NB4 (cell line): Measurements from ENCODE around the gene TMEM74B.
A peak's percentile ranks its signal among the peaks of the same experiment; 100 is the strongest.

Source experiments
- DNase-seq: peaks from one replicate; pipeline ENCODE4 v3.0.0; 2010; ENCODE audit warnings: low read depth
- H3K4me3 ChIP-seq: one replicate; pipeline ENCODE4 v1.5.1; 2011; ENCODE audit warnings: mild to moderate bottlenecking, low read depth, low read length, moderate library complexity
- CTCF ChIP-seq: IDR thresholded peaks from one replicate; pipeline ENCODE4 v1.5.1; 2012; ENCODE audit warnings: low read depth, low read length
- MAX ChIP-seq: IDR thresholded peaks from 2 replicates; pipeline ENCODE4 v1.6.1; 2011; ENCODE audit warnings: low read depth, low read length
- MYC ChIP-seq: IDR thresholded peaks from 2 replicates; pipeline ENCODE4 v1.6.1; 2011; ENCODE audit warnings: low read depth, low read length
- POLR2A ChIP-seq: IDR thresholded peaks from 2 replicates; pipeline ENCODE4 v1.6.1; 2011; ENCODE audit warnings: mild to moderate bottlenecking; ENCODE audit not compliant: insufficient read length; ENCODE audit errors: extremely low read depth

The TMEM74B gene

GRCh38 chr20:1137236-1137635 is 47.5 kb downstream of the TMEM74B start:
- no peak overlapping the region for H3K4me3 ChIP-seq
- DNase-seq = no peak
- TF ChIP-seq POLR2A (no peak), CTCF (no peak), MAX (no peak), MYC (no peak)

GRCh38 chr20:1134836-1135235 is 49.9 kb downstream of the TMEM74B start:
- TF ChIP-seq CTCF (no peak), MYC (no peak), MAX (no peak), POLR2A (no peak)
- no peak overlapping the region for H3K4me3 ChIP-seq
- no peak for DNase-seq

- no peak overlapping the region for H3K4me3 ChIP-seq
- DNase-seq = no peak
- TF ChIP-seq POLR2A (no peak), MYC (no peak), MAX (no peak), CTCF (no peak)
Measured at GRCh38 chr20:1134355-1134754, 50.4 kb downstream of the TMEM74B start.

- TF ChIP-seq MYC = no peak
- TF ChIP-seq CTCF = no peak
- no peak for TF ChIP-seq POLR2A
- no peak for TF ChIP-seq MAX
Measured at GRCh38 chr20:1131354-1131753, 53.4 kb downstream of the TMEM74B start.

GRCh38 chr20:1130847-1131246 is 53.9 kb downstream of the TMEM74B start:
- TF ChIP-seq POLR2A (no peak), MAX (peak; percentile 23; the same call in 1 of the 2 replicates), MYC (0 out of 2 replicates have a peak, but pooled peaks have one; percentile 37), CTCF (no peak)
- DNase-seq = peak; percentile 89
- no peak overlapping the region for H3K4me3 ChIP-seq

More at GRCh38 chr20:1131354-1131753, 53.4 kb downstream of the TMEM74B start:
- DNase-seq = no peak
- no peak overlapping the region for H3K4me3 ChIP-seq
